Nephron progenitor cell (in vitro differentiated cells): ENCODE results near the gene UBE3B.
A peak's percentile ranks its signal among the peaks of the same experiment; 100 is the strongest.

ENCODE experiments used
- DNase-seq: peaks from one replicate; pipeline ENCODE4 v3.0.0; 2021
- H3K27ac Mint-ChIP-seq: 2 replicates; pipeline ENCODE4 v1.8.0; 2021; ENCODE audit warnings: mild to moderate bottlenecking, moderate library complexity, mixed read lengths
- H3K27me3 Mint-ChIP-seq: 2 replicates; pipeline ENCODE4 v1.8.0; 2021; ENCODE audit warnings: mild to moderate bottlenecking, low read depth, mixed read lengths; ENCODE audit not compliant: poor library complexity
- H3K36me3 Mint-ChIP-seq: 2 replicates; pipeline ENCODE4 v1.8.0; 2021; ENCODE audit warnings: low read depth, mixed read lengths
- H3K4me1 Mint-ChIP-seq: 2 replicates; pipeline ENCODE4 v1.8.0; 2021; ENCODE audit warnings: mixed read lengths
- H3K4me3 Mint-ChIP-seq: 2 replicates; pipeline ENCODE4 v1.8.0; 2021; ENCODE audit warnings: mild to moderate bottlenecking, moderate library complexity, mixed read lengths
- H3K9me3 Mint-ChIP-seq: 2 replicates; pipeline ENCODE4 v1.8.0; 2021; ENCODE audit warnings: mild to moderate bottlenecking, moderate library complexity, mixed read lengths
- TF ChIP-seq, protein P1 (sequence below): fragments of 200-600 bp; sonication (generic); IDR thresholded peaks from 2 replicates; pipeline ENCODE4 v1.5.0; 2021; ENCODE audit warnings: antibody characterized with exemption

Gene UBE3B

DNA sequence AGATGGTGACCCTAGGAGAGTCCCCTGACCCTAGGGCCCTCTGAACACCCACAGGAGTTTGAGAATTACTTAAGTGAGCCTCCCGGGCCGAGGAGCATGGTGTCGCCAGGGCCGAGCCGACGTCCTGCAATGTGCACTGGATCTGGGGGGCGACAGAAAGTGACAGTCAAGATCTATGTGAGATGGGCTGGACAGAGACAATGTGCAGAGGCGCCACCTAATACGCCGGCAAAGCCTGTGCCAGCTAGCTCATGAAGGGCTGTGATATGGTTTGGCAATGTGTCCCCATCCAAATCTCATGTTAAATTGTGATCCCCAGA lies 84.2 kb downstream of the UBE3B start:
- Mint-ChIP-seq H3K4me3 (no peak overlapping the region), H3K4me1 (peaks cover 21% of the 10 kb centered on the region), H3K27ac (peak overlapping the region; percentile 76), H3K36me3 (peaks cover 21% of the 10 kb centered on the region), H3K27me3 (peaks cover 4% of the 10 kb centered on the region), H3K9me3 (no peaks in the 10 kb centered on the region)
- DNase-seq, result no peak
- TF ChIP-seq, protein P1, sequence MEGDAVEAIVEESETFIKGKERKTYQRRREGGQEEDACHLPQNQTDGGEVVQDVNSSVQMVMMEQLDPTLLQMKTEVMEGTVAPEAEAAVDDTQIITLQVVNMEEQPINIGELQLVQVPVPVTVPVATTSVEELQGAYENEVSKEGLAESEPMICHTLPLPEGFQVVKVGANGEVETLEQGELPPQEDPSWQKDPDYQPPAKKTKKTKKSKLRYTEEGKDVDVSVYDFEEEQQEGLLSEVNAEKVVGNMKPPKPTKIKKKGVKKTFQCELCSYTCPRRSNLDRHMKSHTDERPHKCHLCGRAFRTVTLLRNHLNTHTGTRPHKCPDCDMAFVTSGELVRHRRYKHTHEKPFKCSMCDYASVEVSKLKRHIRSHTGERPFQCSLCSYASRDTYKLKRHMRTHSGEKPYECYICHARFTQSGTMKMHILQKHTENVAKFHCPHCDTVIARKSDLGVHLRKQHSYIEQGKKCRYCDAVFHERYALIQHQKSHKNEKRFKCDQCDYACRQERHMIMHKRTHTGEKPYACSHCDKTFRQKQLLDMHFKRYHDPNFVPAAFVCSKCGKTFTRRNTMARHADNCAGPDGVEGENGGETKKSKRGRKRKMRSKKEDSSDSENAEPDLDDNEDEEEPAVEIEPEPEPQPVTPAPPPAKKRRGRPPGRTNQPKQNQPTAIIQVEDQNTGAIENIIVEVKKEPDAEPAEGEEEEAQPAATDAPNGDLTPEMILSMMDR, result no peak

DNA sequence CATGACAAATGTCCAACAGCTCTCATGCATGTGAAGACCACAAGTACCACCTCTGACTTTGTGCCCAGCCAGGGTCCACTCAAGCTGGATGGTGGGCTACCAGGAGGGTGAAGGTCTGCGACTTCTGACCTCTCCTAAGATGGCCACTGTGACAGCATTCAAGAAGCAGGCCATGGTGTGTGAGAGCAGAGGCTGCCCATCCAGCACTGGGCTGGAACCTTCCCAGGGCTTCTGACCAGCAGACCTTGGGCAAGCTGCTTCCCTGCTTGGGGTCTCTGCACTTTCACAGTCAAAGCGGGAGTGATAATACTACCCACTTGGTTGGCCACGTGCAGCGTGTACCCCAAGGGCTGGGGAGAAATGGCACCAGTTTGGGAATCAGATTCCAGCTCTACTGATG lies 85.4 kb downstream of the UBE3B start:
- Mint-ChIP-seq H3K27me3 (peaks cover 2% of the 10 kb centered on the region), H3K36me3 (peaks cover 22% of the 10 kb centered on the region), H3K4me1 (peaks cover 9% of the 10 kb centered on the region), H3K4me3 (no peak overlapping the region), H3K9me3 (no peaks in the 10 kb centered on the region), H3K27ac (peak overlapping the region; percentile 39)
- DNase-seq, result no peak
- TF ChIP-seq, protein P1, result no peak

DNA sequence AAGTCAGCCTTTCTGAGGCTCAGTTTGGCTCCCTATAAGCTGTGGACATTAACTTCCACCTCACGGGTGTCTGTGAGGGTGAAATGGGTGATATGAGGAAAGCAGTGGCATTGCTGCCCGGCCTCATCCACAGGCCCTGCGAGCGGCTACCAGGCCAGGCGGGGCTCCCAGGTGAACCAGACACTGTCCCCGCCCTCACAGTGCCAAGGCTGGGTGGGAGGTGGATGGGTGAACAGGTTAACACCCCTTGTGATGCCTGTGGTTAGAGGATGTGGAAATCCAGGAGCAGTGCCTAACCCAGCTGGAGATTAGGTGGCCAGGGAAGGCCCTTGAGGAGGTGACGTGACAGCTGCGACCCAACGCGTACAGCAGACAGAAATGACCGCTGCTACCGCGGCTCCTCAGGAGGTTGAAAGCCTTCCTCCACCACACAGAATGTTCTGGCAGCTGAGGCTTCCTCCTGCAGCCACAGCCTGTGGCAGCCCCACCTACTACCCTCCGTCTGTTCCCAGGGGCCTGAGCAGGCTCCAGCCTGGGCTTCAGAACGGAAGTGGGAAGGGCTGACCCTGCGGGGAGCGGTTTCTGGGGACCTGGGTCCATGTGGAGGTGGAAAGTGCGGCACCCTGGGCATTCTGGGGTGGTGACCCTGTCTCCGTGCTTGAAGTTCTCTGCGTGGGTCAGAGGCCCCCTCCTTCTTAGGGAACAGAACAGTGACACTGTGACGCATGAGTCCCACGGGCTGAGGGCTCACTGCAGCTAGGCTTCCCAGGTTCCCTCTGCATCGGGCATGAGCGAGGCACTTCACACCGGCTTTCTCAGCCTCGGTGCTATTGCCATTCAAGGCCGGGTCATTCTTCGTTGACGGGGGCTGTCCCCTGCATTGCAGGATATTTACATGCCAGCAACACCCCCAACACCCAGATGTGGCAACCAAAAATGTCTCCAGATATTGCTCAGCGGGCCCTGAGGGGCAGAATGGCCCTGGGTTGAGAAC lies 86.2 kb downstream of the UBE3B start:
- no peaks in the 10 kb centered on the region for H3K9me3 Mint-ChIP-seq
- H3K4me3 Mint-ChIP-seq, result no peak overlapping the region
- TF ChIP-seq, protein P1, result no peak
- H3K27me3 Mint-ChIP-seq, result no peaks in the 10 kb centered on the region
- no peak for DNase-seq
- peaks cover 5% of the 10 kb centered on the region for H3K4me1 Mint-ChIP-seq
- no peak overlapping the region for H3K27ac Mint-ChIP-seq
- peaks cover 22% of the 10 kb centered on the region for H3K36me3 Mint-ChIP-seq

DNA sequence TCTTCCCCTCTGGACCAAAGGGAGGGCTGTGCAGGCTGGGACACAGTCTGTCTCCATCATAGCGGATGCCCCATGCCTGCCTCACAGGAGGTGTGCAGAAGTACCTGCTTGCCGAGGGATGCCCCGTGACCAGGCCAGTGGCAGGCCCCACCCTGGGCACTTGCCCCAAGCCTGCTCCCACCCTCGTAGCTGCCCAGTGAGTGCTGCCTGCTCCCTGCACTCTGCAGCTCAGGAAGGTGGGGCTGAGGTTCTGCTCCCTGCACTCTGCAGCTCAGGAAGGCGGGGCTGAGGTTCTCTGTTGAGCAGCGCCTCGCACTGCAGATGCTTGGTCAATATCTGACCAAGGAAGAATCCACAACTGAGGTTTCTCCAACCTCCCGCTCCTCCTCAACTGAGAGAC lies 89.0 kb downstream of the UBE3B start:
- H3K27me3 Mint-ChIP-seq, result no peaks in the 10 kb centered on the region
- DNase-seq, result no peak
- no peaks in the 10 kb centered on the region for H3K9me3 Mint-ChIP-seq
- no peak overlapping the region for H3K4me3 Mint-ChIP-seq
- peaks cover 36% of the 10 kb centered on the region for H3K36me3 Mint-ChIP-seq
- peaks cover 2% of the 10 kb centered on the region for H3K4me1 Mint-ChIP-seq
- TF ChIP-seq, protein P1, result no peak
- peak overlapping the region; percentile 25 for H3K27ac Mint-ChIP-seq

DNA sequence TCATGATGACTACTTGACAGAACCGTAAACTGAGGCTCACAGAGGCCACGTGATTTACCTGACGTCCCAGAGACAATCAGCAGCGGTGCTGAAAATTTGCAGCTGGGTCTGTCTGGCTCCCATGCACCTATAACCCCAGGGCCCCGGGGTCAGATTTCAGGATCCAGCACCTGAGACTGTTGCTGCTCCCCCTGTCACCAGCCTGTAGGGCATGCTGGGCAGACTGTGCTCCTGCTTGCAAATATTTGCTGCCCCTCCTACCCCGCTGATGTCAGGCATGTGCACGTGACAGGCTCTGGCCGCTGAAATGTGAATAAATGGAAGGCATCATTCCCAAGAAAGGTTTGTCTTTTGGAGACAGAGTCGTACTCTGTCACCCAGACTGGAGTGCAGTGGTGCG lies 89.9 kb downstream of the UBE3B start:
- no peaks in the 10 kb centered on the region for H3K9me3 Mint-ChIP-seq
- TF ChIP-seq, protein P1, result no peak
- peaks cover 28% of the 10 kb centered on the region for H3K36me3 Mint-ChIP-seq
- DNase-seq, result no peak
- no peaks in the 10 kb centered on the region for H3K27me3 Mint-ChIP-seq
- no peak overlapping the region for H3K4me3 Mint-ChIP-seq
- peaks cover 8% of the 10 kb centered on the region for H3K4me1 Mint-ChIP-seq
- no peak overlapping the region for H3K27ac Mint-ChIP-seq

DNA sequence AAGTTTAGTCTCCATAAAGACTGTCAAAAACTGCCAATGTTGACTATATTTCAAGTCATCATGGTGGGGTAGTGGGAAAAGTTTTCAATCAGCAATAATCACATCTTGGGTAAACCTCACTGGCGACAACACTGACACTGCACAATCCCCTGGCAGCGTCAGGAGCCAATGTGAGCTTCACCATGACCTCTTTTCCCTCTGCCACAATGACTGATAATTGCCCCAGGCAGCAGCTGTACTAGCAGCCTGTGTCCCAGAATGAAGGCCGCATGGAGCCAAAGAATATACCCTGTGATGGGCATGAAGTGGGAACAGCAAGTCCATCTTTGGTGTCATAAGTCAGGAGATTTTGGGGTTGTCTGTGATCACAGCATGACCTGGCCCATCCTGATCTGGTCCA lies 90.5 kb downstream of the UBE3B start:
- peaks cover 24% of the 10 kb centered on the region for H3K36me3 Mint-ChIP-seq
- H3K4me1 Mint-ChIP-seq, result peaks cover 14% of the 10 kb centered on the region
- no peak for DNase-seq
- H3K27me3 Mint-ChIP-seq, result no peaks in the 10 kb centered on the region
- no peaks in the 10 kb centered on the region for H3K9me3 Mint-ChIP-seq
- TF ChIP-seq, protein P1, result no peak
- no peak overlapping the region for H3K4me3 Mint-ChIP-seq
- peak overlapping the region; percentile 74 for H3K27ac Mint-ChIP-seq
